Endodermal cell (in vitro differentiated cells): ENCODE results near the gene AP2M1. TPM values are rescaled to one million over a fixed set of nuclear protein-coding genes. Genes with fewer than 3 reads are reported as not detected.
A peak's percentile ranks its signal among the peaks of the same experiment; 100 is the strongest.

Experiments
- DNase-seq: peaks from one replicate; pipeline ENCODE4 v3.0.0-alpha.2; 2017
- H3K27ac ChIP-seq: 2 replicates; pipeline ENCODE4 v1.5.1; 2013; ENCODE audit warnings: mild to moderate bottlenecking, low read depth, low read length, moderate library complexity
- H3K27me3 ChIP-seq: 2 replicates; pipeline ENCODE4 v1.6.1; 2013; ENCODE audit warnings: mild to moderate bottlenecking, low read length, moderate library complexity; ENCODE audit not compliant: insufficient read depth, control insufficient read depth, poor library complexity, severe bottlenecking
- H3K36me3 ChIP-seq: 2 replicates; pipeline ENCODE4 v1.7.0; 2013; ENCODE audit warnings: mild to moderate bottlenecking, low read length, moderate library complexity; ENCODE audit not compliant: control insufficient read depth, insufficient read depth
- H3K4me1 ChIP-seq: one replicate; pipeline ENCODE4 v1.7.0; 2013; ENCODE audit warnings: low read length; ENCODE audit not compliant: control insufficient read depth, insufficient read depth
- H3K4me3 ChIP-seq: 2 replicates; pipeline ENCODE4 v1.5.1; 2013; ENCODE audit warnings: mild to moderate bottlenecking, low read length, moderate library complexity
- H3K9ac ChIP-seq: 2 replicates; pipeline ENCODE4 v1.6.1; 2013; ENCODE audit warnings: mild to moderate bottlenecking, low read length, moderate library complexity; ENCODE audit not compliant: poor library complexity, severe bottlenecking; ENCODE audit errors: extremely low read depth
- H3K9me3 ChIP-seq: 2 replicates; pipeline ENCODE4 v1.6.1; 2013; ENCODE audit warnings: mild to moderate bottlenecking, low read length, moderate library complexity; ENCODE audit not compliant: control insufficient read depth
- H3K27ac Mint-ChIP-seq: 2 replicates; pipeline ENCODE4 v1.8.0; 2020; ENCODE audit warnings: mixed read lengths
- H3K27me3 Mint-ChIP-seq: 2 replicates; pipeline ENCODE4 v1.8.0; 2021; ENCODE audit warnings: mild to moderate bottlenecking, mixed read lengths; ENCODE audit not compliant: insufficient read depth
- H3K36me3 Mint-ChIP-seq: 2 replicates; pipeline ENCODE4 v1.8.0; 2020; ENCODE audit warnings: low read depth, mixed read lengths
- H3K4me1 Mint-ChIP-seq: 2 replicates; pipeline ENCODE4 v1.8.0; 2020; ENCODE audit warnings: mixed read lengths
- H3K4me3 Mint-ChIP-seq: 2 replicates; pipeline ENCODE4 v1.8.0; 2020; ENCODE audit warnings: mild to moderate bottlenecking, moderate library complexity, mixed read lengths
- H3K9me3 Mint-ChIP-seq: 2 replicates; pipeline ENCODE4 v1.8.0; 2020; ENCODE audit warnings: mild to moderate bottlenecking, mixed read lengths
- CTCF ChIP-seq: fragments of 200-600 bp; sonication (generic); conservative IDR thresholded peaks from 2 replicates; pipeline ENCODE4 v1.5.0; 2021; ENCODE audit warnings: antibody characterized with exemption, mild to moderate bottlenecking
- WGBS, 2 experiments: methylation state at CpG; one replicate each; pipeline versions ENCODE4 v1.1.5 to v1.1.7; 2013; ENCODE audit warnings: missing lambda C conversion rate in 2 of 2, mixed read lengths in 1 of 2; ENCODE audit not compliant: insufficient coverage in 1 of 2, insufficient read length in 1 of 2; 5-methylcytosine and 5-hydroxymethylcytosine counted together
- total RNA-seq, 2 donors: library from RNA; stranded (reverse); fragmentation: NEBNext Ultra II Directional in 1 of 2; extraction: Animal tissue kit (Norgen Biotek cat#: 25700) in 1 of 2; gene quantifications; 2 replicates in 1 of 2; 3 replicates in 1 of 2; pipeline ENCODE4 v1.2.1, GENCODE V29; 2021

AP2M1 gene
- total RNA-seq, 2 donors from 2014 or later: 412 to 450 TPM

GRCh38 chr3:184228376-184229137 lies 53.9 kb downstream of the AP2M1 start:
- Histone ChIP-seq H3K27ac (no peak overlapping the region), H3K9me3 (no peaks in the 10 kb centered on the region), H3K4me1 (no peaks in the 10 kb centered on the region), H3K27me3 (peaks cover 91% of the 10 kb centered on the region), H3K9ac (no peak overlapping the region), H3K36me3 (no peaks in the 10 kb centered on the region), H3K4me3 (no peak overlapping the region)
- peak; percentile 56 for DNase-seq
- Mint-ChIP-seq H3K36me3 (no peaks in the 10 kb centered on the region), H3K27me3 (peaks cover 81% of the 10 kb centered on the region), H3K9me3 (no peaks in the 10 kb centered on the region), H3K4me1 (peaks cover 2% of the 10 kb centered on the region), H3K4me3 (peak overlapping the region; percentile 45), H3K27ac (no peak overlapping the region)
- TF ChIP-seq CTCF: no peak
- 50 to 67% methylated on average over 3 to 12 of the region's 12 CpGs for WGBS, 2 experiments

GRCh38 chr3:184229394-184230080 lies 54.9 kb downstream of the AP2M1 start, which contains the start of gene VWA5B2:
Gene VWA5B2 (plus strand): TSS chr3:184229585. CDS start chr3:184230529, 944 bp downstream.
- no peaks in the 10 kb centered on the region for H3K36me3 ChIP-seq
- no peak within 1 kb of the TSS for H3K27ac ChIP-seq
- no peaks in the 10 kb centered on the region for H3K9me3 ChIP-seq
- TF ChIP-seq CTCF: peak; percentile 61
- peak within 1 kb of the TSS; percentile 73 for H3K4me3 ChIP-seq
- WGBS, 2 experiments: 1% methylated on average over 37 to 66 of the region's 66 CpGs
- H3K9ac ChIP-seq: no peak within 1 kb of the TSS
- Mint-ChIP-seq H3K27me3 (peaks cover 84% of the 10 kb centered on the region), H3K36me3 (no peaks in the 10 kb centered on the region), H3K9me3 (no peaks in the 10 kb centered on the region), H3K27ac (no peak within 1 kb of the TSS), H3K4me1 (peaks cover 2% of the 10 kb centered on the region), H3K4me3 (peak within 1 kb of the TSS; percentile 45)
- peak; percentile 90 for DNase-seq
- no peaks in the 10 kb centered on the region for H3K4me1 ChIP-seq
- peaks cover 94% of the 10 kb centered on the region for H3K27me3 ChIP-seq

GRCh38 chr3:184230081-184230602 lies 55.5 kb downstream of the AP2M1 start:
- H3K27me3 ChIP-seq: peaks cover 94% of the 10 kb centered on the region

More at GRCh38 chr3:184230081-184230602, 55.5 kb downstream of the AP2M1 start:
- H3K36me3 Mint-ChIP-seq: no peaks in the 10 kb centered on the region
- WGBS, 2 experiments: 3 to 4% methylated on average over 38 to 61 of the region's 61 CpGs
- H3K4me3 ChIP-seq: no peak overlapping the region
- no peak overlapping the region for H3K9ac ChIP-seq
- no peaks in the 10 kb centered on the region for H3K4me1 ChIP-seq
- H3K27ac ChIP-seq: no peak overlapping the region
- no peak for TF ChIP-seq CTCF
- no peak overlapping the region for H3K27ac Mint-ChIP-seq
- peaks cover 2% of the 10 kb centered on the region for H3K4me1 Mint-ChIP-seq
- no peaks in the 10 kb centered on the region for H3K36me3 ChIP-seq
- no peaks in the 10 kb centered on the region for H3K9me3 Mint-ChIP-seq
- no peaks in the 10 kb centered on the region for H3K9me3 ChIP-seq
- peak overlapping the region; percentile 45 for H3K4me3 Mint-ChIP-seq
- peak; percentile 69 for DNase-seq
- H3K27me3 Mint-ChIP-seq: peaks cover 86% of the 10 kb centered on the region
